ENCODE data around the gene TAS2R60. TPM values are rescaled to one million over a fixed set of nuclear protein-coding genes. Genes with fewer than 3 reads are reported as not detected.

TAS2R60 gene
- not detected for polyA plus RNA-seq (2012; ENCODE audit: low read depth, missing spikeins)

GRCh38 chr7:143443153-143443552 is at the start of gene TAS2R60:
Gene TAS2R60, plus strand, starts transcription at chr7:143443453. Its CDS starts 0 bp downstream, at chr7:143443453.
- no peak for TF ChIP-seq SPI1 (IDR thresholded peaks at IDR 0.05; ENCODE audit: low read depth, low read length)
- TF ChIP-seq POU2F2 (IDR thresholded peaks at IDR 0.05; ENCODE audit: low read depth, low read length) = no peak
- TF ChIP-seq TAF1 (IDR thresholded peaks at IDR 0.05; ENCODE audit: low read depth, low read length) = no peak
- TF ChIP-seq POLR2AphosphoS5 (IDR thresholded peaks at IDR 0.05; ENCODE audit: low read depth, low read length) = no peak
- no peak for TF ChIP-seq PAX5 (IDR thresholded peaks at IDR 0.05; ENCODE audit: insufficient read depth, low read length, severe bottlenecking)
- no peak for TF ChIP-seq POLR2A (IDR thresholded peaks at IDR 0.05; ENCODE audit: low read depth, low read length)
- no peak for FAIRE-seq
- no peak for DNase-seq (ENCODE audit: insufficient read length, low spot score)

GRCh38 chr7:143394068-143394467 is 49.2 kb upstream of the TAS2R60 start:
- TF ChIP-seq POLR2AphosphoS5 (IDR thresholded peaks at IDR 0.05; ENCODE audit: low read depth, low read length) = no peak
- no peak for TF ChIP-seq POU2F2 (IDR thresholded peaks at IDR 0.05; ENCODE audit: low read depth, low read length)
- TF ChIP-seq SPI1 (IDR thresholded peaks at IDR 0.05; ENCODE audit: low read depth, low read length) = no peak
- no peak for DNase-seq (ENCODE audit: insufficient read length, low spot score)
- FAIRE-seq = no peak

- TF ChIP-seq SPI1 (IDR thresholded peaks at IDR 0.05; ENCODE audit: low read depth, low read length) (no peak), POLR2AphosphoS5 (IDR thresholded peaks at IDR 0.05; ENCODE audit: low read depth, low read length) (no peak), POU2F2 (IDR thresholded peaks at IDR 0.05; ENCODE audit: low read depth, low read length) (no peak), POLR2A (IDR thresholded peaks at IDR 0.05; ENCODE audit: low read depth, low read length) (no peak)
Measured at GRCh38 chr7:143394777-143395176, 48.5 kb upstream of the TAS2R60 start.

GRCh38 chr7:143395187-143396149 is 47.8 kb upstream of the TAS2R60 start:
- FAIRE-seq = no peak
- no peak for DNase-seq (ENCODE audit: insufficient read length, low spot score)
- TF ChIP-seq POU2F2 (IDR thresholded peaks at IDR 0.05; ENCODE audit: low read depth, low read length) (no peak), SPI1 (IDR thresholded peaks at IDR 0.05; ENCODE audit: low read depth, low read length) (no peak), TAF1 (IDR thresholded peaks at IDR 0.05; ENCODE audit: low read depth, low read length) (no peak), PAX5 (IDR thresholded peaks at IDR 0.05; ENCODE audit: insufficient read depth, low read length, severe bottlenecking) (no peak), POLR2AphosphoS5 (IDR thresholded peaks at IDR 0.05; ENCODE audit: low read depth, low read length) (no peak), POLR2A (IDR thresholded peaks at IDR 0.05; ENCODE audit: low read depth, low read length) (no peak)

More at GRCh38 chr7:143394777-143395176, 48.5 kb upstream of the TAS2R60 start:
- DNase-seq (ENCODE audit: insufficient read length, low spot score) = no peak
- FAIRE-seq = no peak

GRCh38 chr7:143396182-143396581 is 47.1 kb upstream of the TAS2R60 start:
- DNase-seq (ENCODE audit: insufficient read length, low spot score) (no peak), FAIRE-seq (no peak)
- TF ChIP-seq POLR2AphosphoS5 (IDR thresholded peaks at IDR 0.05; ENCODE audit: low read depth, low read length) (no peak), SPI1 (IDR thresholded peaks at IDR 0.05; ENCODE audit: low read depth, low read length) (no peak), TAF1 (IDR thresholded peaks at IDR 0.05; ENCODE audit: low read depth, low read length) (no peak), POU2F2 (IDR thresholded peaks at IDR 0.05; ENCODE audit: low read depth, low read length) (no peak), POLR2A (IDR thresholded peaks at IDR 0.05; ENCODE audit: low read depth, low read length) (no peak), PAX5 (IDR thresholded peaks at IDR 0.05; ENCODE audit: insufficient read depth, low read length, severe bottlenecking) (no peak)

GRCh38 chr7:143396625-143397556 is 46.4 kb upstream of the TAS2R60 start:
- no peak for FAIRE-seq

GRCh38 chr7:143397710-143398530 is 45.3 kb upstream of the TAS2R60 start:
- no peak for FAIRE-seq
- DNase-seq (ENCODE audit: insufficient read length, low spot score) = no peak
- TF ChIP-seq PAX5 (IDR thresholded peaks at IDR 0.05; ENCODE audit: insufficient read depth, low read length, severe bottlenecking) (no peak), POLR2A (IDR thresholded peaks at IDR 0.05; ENCODE audit: low read depth, low read length) (no peak), TAF1 (IDR thresholded peaks at IDR 0.05; ENCODE audit: low read depth, low read length) (no peak), POLR2AphosphoS5 (IDR thresholded peaks at IDR 0.05; ENCODE audit: low read depth, low read length) (no peak), POU2F2 (IDR thresholded peaks at IDR 0.05; ENCODE audit: low read depth, low read length) (no peak), SPI1 (IDR thresholded peaks at IDR 0.05; ENCODE audit: low read depth, low read length) (no peak)

More at GRCh38 chr7:143396625-143397556, 46.4 kb upstream of the TAS2R60 start:
- no peak for TF ChIP-seq POU2F2 (IDR thresholded peaks at IDR 0.05; ENCODE audit: low read depth, low read length)
- TF ChIP-seq SPI1 (IDR thresholded peaks at IDR 0.05; ENCODE audit: low read depth, low read length) = no peak
- no peak for TF ChIP-seq PAX5 (IDR thresholded peaks at IDR 0.05; ENCODE audit: insufficient read depth, low read length, severe bottlenecking)
- TF ChIP-seq POLR2AphosphoS5 (IDR thresholded peaks at IDR 0.05; ENCODE audit: low read depth, low read length) = no peak
- no peak for TF ChIP-seq TAF1 (IDR thresholded peaks at IDR 0.05; ENCODE audit: low read depth, low read length)
- TF ChIP-seq POLR2A (IDR thresholded peaks at IDR 0.05; ENCODE audit: low read depth, low read length) = no peak
- no peak for DNase-seq (ENCODE audit: insufficient read length, low spot score)

- no peak for TF ChIP-seq SPI1 (IDR thresholded peaks at IDR 0.05; ENCODE audit: low read depth, low read length)
- TF ChIP-seq TAF1 (IDR thresholded peaks at IDR 0.05; ENCODE audit: low read depth, low read length) = no peak
- TF ChIP-seq POLR2AphosphoS5 (IDR thresholded peaks at IDR 0.05; ENCODE audit: low read depth, low read length) = no peak
- no peak for TF ChIP-seq POU2F2 (IDR thresholded peaks at IDR 0.05; ENCODE audit: low read depth, low read length)
- no peak for TF ChIP-seq POLR2A (IDR thresholded peaks at IDR 0.05; ENCODE audit: low read depth, low read length)
- no peak for TF ChIP-seq PAX5 (IDR thresholded peaks at IDR 0.05; ENCODE audit: insufficient read depth, low read length, severe bottlenecking)
- no peak for DNase-seq (ENCODE audit: insufficient read length, low spot score)
- FAIRE-seq = no peak
Measured at GRCh38 chr7:143398616-143399015, 44.6 kb upstream of the TAS2R60 start.

Measured in GM12891 (cell line).